HG03354 (cell line): ENCODE results near the gene OR51L1.

Source experiments
- ATAC-seq: cut with Tn5 transposase; IDR thresholded peaks from one replicate; pipeline ENCODE4 v1.9.1; 2021; ENCODE audit warnings: mild to moderate bottlenecking; ENCODE audit not compliant: unreplicated experiment, poor library complexity, severe bottlenecking

The OR51L1 gene

GRCh38 chr11:5043380-5043779 is 48.7 kb downstream of the OR51L1 start:
- no peak for ATAC-seq

GRCh38 chr11:5046226-5046625 is 51.6 kb downstream of the OR51L1 start, which contains the start of gene OR52J3:
TSS of gene OR52J3 (plus strand) at chr11:5046526. CDS start at chr11:5046526, 0 bp downstream.
- ATAC-seq = no peak

GRCh38 chr11:5046754-5047330 is 52.2 kb downstream of the OR51L1 start:
- ATAC-seq = no peak
